A673 (cell line): ENCODE results near the gene IL1RAPL1. TPM values are rescaled to one million over a fixed set of nuclear protein-coding genes. Genes with fewer than 3 reads are reported as not detected.
"Not testable (repeated sequence)": the region's sequence is repeated elsewhere in the genome, so short reads cannot be mapped to it uniquely, and the experiment has no call there.

ENCODE experiments used
- BruUV-seq: library from RNA; stranded (reverse); fragments of 400-500 nt; replicated peaks from 2 replicates; lab custom pipeline; 2021; lab: Mats Ljungman, UMichigan
- CTCF ChIA-PET: fragments of 300-600 bp; sonication (Branson Sonifier 250); formaldehyde crosslinking; loops from one replicate; lab custom pipeline; 2022; ENCODE audit warnings: antibody characterized with exemption; lab: Charles Lee
- POLR2A ChIA-PET: fragments of 300-600 bp; sonication (Branson Sonifier 250); formaldehyde crosslinking; loops from one replicate; lab custom pipeline; 2022; ENCODE audit warnings: antibody characterized with exemption; ENCODE audit not compliant: low non-redundant PET; lab: Charles Lee
- DNase-seq: peaks from one replicate; pipeline ENCODE4 v3.0.0-alpha.2; 2015; ENCODE audit warnings: low spot score
- H3K27ac ChIP-seq: fragments of 200-600 bp; sonication (generic); 2 replicates; pipeline ENCODE4 v1.5.1; 2016; ENCODE audit warnings: mixed run types, low read depth, mild to moderate bottlenecking, mixed read lengths, antibody characterized with exemption, low read length; ENCODE audit not compliant: poor library complexity, severe bottlenecking
- H3K27me3 ChIP-seq: fragments of 200-600 bp; sonication (generic); replicated peaks from 2 replicates; pipeline ENCODE4 v1.6.1; 2017; ENCODE audit warnings: mixed run types, low read depth, mild to moderate bottlenecking, mixed read lengths, antibody characterized with exemption, low read length; ENCODE audit not compliant: insufficient read depth, poor library complexity
- H3K36me3 ChIP-seq: fragments of 200-600 bp; sonication (generic); 2 replicates; pipeline ENCODE4 v1.6.1; 2016; ENCODE audit warnings: mixed run types, mild to moderate bottlenecking, mixed read lengths, antibody characterized with exemption, low read length; ENCODE audit not compliant: insufficient read depth, poor library complexity, severe bottlenecking
- H3K4me1 ChIP-seq: fragments of 200-600 bp; sonication (generic); 2 replicates; pipeline ENCODE4 v1.6.1; 2017; ENCODE audit warnings: mixed run types, mild to moderate bottlenecking, mixed read lengths, antibody characterized with exemption, low read length; ENCODE audit not compliant: insufficient read depth, poor library complexity, severe bottlenecking
- H3K4me3 ChIP-seq: fragments of 200-600 bp; sonication (generic); 2 replicates; pipeline ENCODE4 v1.5.1; 2016; ENCODE audit warnings: low read depth, mixed run types, mild to moderate bottlenecking, mixed read lengths, low read length; ENCODE audit not compliant: poor library complexity, severe bottlenecking
- H3K9me3 ChIP-seq: fragments of 200-600 bp; sonication (generic); 2 replicates; pipeline ENCODE4 v1.6.1; 2016; ENCODE audit warnings: mixed run types, low read depth, mild to moderate bottlenecking, mixed read lengths, antibody characterized with exemption, low read length; ENCODE audit not compliant: poor library complexity, severe bottlenecking
- EZH2 ChIP-seq: fragments of 200-600 bp; sonication (generic); IDR thresholded peaks from 2 replicates; pipeline ENCODE4 v1.6.1; 2017; ENCODE audit warnings: borderline replicate concordance, low read depth, mild to moderate bottlenecking, mixed read lengths, antibody characterized with exemption, low read length; ENCODE audit not compliant: poor library complexity, severe bottlenecking
- intact Hi-C: fragments of 100-400 bp; cut with micrococcal nuclease; formaldehyde crosslinking; loops from one replicate; pipeline ENCODE4 v1.10.0; 2022; ENCODE audit not compliant: unreplicated experiment
- total RNA-seq: library from RNA; stranded (reverse); gene quantifications from 2 replicates; pipeline ENCODE4 v1.2.3, GENCODE V29; 2021
- TF ChIP-seq, protein P1 (sequence below): fragments of 300-800, 200-600 bp; sonication (generic); conservative IDR thresholded peaks from 2 replicates; pipeline ENCODE4 v1.5.1; 2017; ENCODE audit warnings: low read depth, mild to moderate bottlenecking, antibody characterized with exemption, low read length, moderate library complexity, mixed read lengths

The IL1RAPL1 gene
- total RNA-seq, 1 experiment from 2014 or later: 0.21 TPM

DNA sequence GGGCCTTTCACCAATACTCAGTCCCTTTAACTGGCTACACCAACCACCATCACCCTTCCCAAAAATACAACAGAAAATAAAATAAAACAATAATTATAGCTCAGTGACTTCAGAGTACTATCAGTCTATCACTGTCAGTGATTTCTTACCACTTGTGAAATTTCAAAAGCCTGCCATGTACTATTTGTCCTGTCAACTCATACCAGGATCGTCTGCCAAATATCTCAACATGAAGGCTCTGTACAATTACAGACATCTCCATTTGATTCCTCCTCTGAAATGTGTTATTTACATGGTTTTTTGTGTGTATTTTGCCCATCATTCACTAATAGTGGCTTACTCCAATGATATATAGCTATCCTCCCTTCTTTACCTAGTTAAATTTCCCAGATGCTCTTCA, 772.0 kb downstream of the IL1RAPL1 start:
- ChIA-PET CTCF (no interaction called here), POLR2A (interaction anchor here (0.6 kb wide), 1 partner anchor 26 kb away, joined by 3 read pairs; no protein-coding TSS in a partner anchor)
- H3K4me1 ChIP-seq: no peaks in the 10 kb centered on the region
- no peaks in the 10 kb centered on the region for H3K9me3 ChIP-seq
- no TSS peak for BruUV-seq
- DNase-seq: no peak
- H3K36me3 ChIP-seq: no peaks in the 10 kb centered on the region
- no peaks in the 10 kb centered on the region for H3K27me3 ChIP-seq
- no peak overlapping the region for H3K27ac ChIP-seq
- H3K4me3 ChIP-seq: no peak overlapping the region
- intact Hi-C loops: no loop called here
- TF ChIP-seq, protein P1, sequence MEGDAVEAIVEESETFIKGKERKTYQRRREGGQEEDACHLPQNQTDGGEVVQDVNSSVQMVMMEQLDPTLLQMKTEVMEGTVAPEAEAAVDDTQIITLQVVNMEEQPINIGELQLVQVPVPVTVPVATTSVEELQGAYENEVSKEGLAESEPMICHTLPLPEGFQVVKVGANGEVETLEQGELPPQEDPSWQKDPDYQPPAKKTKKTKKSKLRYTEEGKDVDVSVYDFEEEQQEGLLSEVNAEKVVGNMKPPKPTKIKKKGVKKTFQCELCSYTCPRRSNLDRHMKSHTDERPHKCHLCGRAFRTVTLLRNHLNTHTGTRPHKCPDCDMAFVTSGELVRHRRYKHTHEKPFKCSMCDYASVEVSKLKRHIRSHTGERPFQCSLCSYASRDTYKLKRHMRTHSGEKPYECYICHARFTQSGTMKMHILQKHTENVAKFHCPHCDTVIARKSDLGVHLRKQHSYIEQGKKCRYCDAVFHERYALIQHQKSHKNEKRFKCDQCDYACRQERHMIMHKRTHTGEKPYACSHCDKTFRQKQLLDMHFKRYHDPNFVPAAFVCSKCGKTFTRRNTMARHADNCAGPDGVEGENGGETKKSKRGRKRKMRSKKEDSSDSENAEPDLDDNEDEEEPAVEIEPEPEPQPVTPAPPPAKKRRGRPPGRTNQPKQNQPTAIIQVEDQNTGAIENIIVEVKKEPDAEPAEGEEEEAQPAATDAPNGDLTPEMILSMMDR: no peak
- TF ChIP-seq EZH2: no peak

DNA sequence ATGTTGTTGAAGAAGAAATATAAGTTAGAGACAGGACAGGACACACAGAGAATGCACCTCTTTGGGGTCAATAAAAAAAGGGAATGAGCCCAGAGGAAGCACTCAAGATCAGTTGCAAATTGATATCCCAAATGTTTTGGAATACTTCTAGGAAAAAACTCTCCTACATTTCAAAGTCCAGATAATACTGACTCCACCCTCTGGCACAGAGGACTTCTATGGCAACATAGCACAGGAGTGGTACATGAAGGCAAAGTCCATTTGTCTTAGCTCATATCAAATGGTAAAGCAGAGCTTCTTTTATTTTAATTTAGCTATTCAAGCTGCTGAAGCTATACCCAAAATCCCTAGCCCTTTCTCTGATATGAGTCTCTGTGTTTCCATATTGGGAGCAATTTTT, 787.5 kb downstream of the IL1RAPL1 start:
- CTCF ChIA-PET, intact Hi-C loops, H3K4me3 ChIP-seq, H3K27me3 ChIP-seq, H3K36me3 ChIP-seq, BruUV-seq, DNase-seq, H3K9me3 ChIP-seq, POLR2A ChIA-PET, H3K27ac ChIP-seq, H3K4me1 ChIP-seq: not testable (repeated sequence)

DNA sequence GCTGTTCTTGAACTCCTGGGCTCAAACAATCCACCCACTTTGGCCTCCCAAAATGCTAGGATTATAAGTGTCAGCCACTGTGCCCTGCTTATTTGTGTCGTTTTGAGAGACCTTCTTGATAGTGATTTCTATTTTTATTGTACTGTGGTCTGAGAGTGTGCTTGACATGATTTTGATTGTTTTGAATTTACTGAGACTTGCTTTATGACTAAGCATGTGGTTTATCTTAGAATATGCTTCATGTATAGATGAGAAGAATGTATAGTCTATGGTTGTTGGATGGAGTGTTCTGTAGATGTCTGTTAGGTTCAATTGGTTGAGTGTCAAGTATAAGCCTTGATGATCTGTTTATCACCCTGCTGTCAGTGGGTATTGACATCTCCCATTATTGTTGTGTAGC, 789.3 kb downstream of the IL1RAPL1 start:
- POLR2A ChIA-PET: no interaction called here
- Histone ChIP-seq H3K4me3 (no peak overlapping the region), H3K36me3 (no peaks in the 10 kb centered on the region), H3K4me1 (no peaks in the 10 kb centered on the region), H3K9me3 (peaks cover 8% of the 10 kb centered on the region), H3K27ac (no peak overlapping the region), H3K27me3 (no peaks in the 10 kb centered on the region)
- TF ChIP-seq EZH2: no peak
- TF ChIP-seq, protein P1: no peak
- DNase-seq: no peak
- CTCF ChIA-PET: no interaction called here
- intact Hi-C loops: no loop called here
- no TSS peak for BruUV-seq

DNA sequence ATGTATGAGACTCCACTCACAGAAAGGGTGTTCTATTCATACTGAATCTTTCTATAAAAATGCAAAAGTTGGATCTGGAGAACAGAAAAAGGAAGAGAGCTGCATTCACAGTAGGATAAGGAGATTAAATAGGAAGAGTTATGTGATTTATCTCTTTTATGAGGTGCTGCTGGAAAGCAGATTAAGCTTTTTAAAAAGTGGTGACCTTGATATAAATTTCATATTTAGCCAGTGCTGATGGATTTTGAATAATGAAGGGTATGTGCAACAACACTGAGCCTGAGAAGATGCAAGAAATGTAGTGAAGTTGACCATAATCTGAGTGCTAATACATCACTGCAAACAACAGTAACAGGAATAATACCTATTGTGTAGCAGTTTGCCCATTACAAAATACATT, 795.6 kb downstream of the IL1RAPL1 start:
- BruUV-seq: no TSS peak
- no peaks in the 10 kb centered on the region for H3K9me3 ChIP-seq
- H3K4me3 ChIP-seq: no peak overlapping the region
- no peak overlapping the region for H3K27ac ChIP-seq
- no peaks in the 10 kb centered on the region for H3K4me1 ChIP-seq
- no peaks in the 10 kb centered on the region for H3K36me3 ChIP-seq
- H3K27me3 ChIP-seq: no peaks in the 10 kb centered on the region
- no peak for TF ChIP-seq EZH2
- TF ChIP-seq, protein P1: no peak
- intact Hi-C loops: no loop called here
- CTCF ChIA-PET: no interaction called here
- no peak for DNase-seq
- POLR2A ChIA-PET: no interaction called here
